ENCODE data around the gene PANK1. TPM values are rescaled to one million over a fixed set of nuclear protein-coding genes. Genes with fewer than 3 reads are reported as not detected.

The PANK1 gene
- total and polyA plus RNA-seq, 2 experiments from 2014 or later = 21.6 to 55.5 TPM

DNA sequence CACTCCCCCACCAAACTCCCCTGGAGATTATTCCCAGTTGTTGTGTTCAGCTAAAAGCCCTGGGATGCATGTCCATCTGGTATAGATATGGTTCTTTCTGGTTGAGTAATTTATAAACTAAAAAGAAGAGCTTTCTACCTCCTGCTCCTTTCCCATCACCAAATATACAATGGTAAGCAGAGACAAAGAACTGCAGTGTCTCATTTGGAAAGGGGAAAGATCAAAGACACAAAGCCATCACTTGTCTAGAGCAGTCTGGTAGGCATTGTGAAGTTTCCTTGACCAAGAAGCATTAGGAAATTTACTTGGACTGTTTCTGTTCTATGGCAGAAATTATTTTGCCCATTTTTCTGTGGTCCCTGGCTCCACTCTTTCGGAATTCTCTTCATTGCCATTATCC is 24.9 kb upstream of the PANK1 start:
- WGBS (ENCODE audit: low lambda C conversion rate, missing lambda C conversion rate) = 84% methylated on average over 1 of the region's 1 CpG
- Histone ChIP-seq H3K79me2 (no peaks in the 10 kb centered on the region), H3K27ac (no peak overlapping the region), H3K9me2 (replicated peaks; ENCODE audit: insufficient read depth) (no peaks in the 10 kb centered on the region), H3K4me1 (ENCODE audit: insufficient read depth) (peaks cover 8% of the 10 kb centered on the region), H3K4me3 (no peak overlapping the region), H3K4me2 (no peak overlapping the region), H3K36me3 (replicated peaks; ENCODE audit: insufficient read depth, low read depth) (no peaks in the 10 kb centered on the region), H3K9me3 (ENCODE audit: low read depth) (no peaks in the 10 kb centered on the region), H4K20me1 (ENCODE audit: insufficient read depth, poor library complexity, severe bottlenecking) (no peaks in the 10 kb centered on the region), H2AFZ (no peak overlapping the region), H3K27me3 (no peaks in the 10 kb centered on the region)
- TF ChIP-seq EZH2phosphoT487 (IDR thresholded peaks at IDR 0.05; ENCODE audit: low read depth, severe bottlenecking, unreplicated experiment) = no peak
- no peak for TF ChIP-seq EZH2 (IDR thresholded peaks at IDR 0.05; ENCODE audit: borderline replicate concordance)
- TF ChIP-seq, protein P1, sequence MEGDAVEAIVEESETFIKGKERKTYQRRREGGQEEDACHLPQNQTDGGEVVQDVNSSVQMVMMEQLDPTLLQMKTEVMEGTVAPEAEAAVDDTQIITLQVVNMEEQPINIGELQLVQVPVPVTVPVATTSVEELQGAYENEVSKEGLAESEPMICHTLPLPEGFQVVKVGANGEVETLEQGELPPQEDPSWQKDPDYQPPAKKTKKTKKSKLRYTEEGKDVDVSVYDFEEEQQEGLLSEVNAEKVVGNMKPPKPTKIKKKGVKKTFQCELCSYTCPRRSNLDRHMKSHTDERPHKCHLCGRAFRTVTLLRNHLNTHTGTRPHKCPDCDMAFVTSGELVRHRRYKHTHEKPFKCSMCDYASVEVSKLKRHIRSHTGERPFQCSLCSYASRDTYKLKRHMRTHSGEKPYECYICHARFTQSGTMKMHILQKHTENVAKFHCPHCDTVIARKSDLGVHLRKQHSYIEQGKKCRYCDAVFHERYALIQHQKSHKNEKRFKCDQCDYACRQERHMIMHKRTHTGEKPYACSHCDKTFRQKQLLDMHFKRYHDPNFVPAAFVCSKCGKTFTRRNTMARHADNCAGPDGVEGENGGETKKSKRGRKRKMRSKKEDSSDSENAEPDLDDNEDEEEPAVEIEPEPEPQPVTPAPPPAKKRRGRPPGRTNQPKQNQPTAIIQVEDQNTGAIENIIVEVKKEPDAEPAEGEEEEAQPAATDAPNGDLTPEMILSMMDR (IDR thresholded peaks at IDR 0.05; ENCODE audit: poor library complexity) = no peak
- no peak for DNase-seq (ENCODE audit: low spot score)

DNA sequence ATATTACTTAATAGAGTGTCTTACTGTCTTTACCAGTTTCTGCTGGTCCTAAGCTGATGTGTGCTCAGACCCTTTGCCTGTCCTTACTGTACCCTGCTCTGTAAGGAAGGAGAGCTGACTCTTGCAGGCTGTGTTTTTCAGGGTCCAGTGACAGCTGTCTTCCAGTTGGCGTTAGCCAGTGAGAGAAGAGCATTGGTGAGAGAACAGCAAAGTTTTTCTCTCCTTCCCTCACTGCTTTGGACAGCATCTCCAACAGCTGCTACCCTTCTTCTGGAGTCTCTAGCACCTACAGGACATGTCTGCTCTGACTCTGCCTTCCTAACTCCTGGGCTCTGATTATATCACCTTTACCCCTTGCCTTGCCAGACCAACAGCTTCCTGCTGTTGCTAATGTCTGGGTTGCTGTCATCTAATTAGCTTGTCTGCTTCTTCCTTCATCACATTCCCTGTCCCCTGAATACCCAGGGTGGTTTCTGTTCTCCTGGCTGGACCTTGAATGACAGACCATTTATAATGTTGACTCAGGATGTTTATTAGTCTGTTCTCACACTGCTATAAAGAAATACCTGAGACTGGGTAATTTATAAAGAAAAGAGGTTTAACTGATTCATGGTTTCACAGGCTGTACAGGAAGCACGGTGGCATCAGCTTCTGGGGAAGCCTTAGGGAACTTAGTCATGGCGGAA is 23.5 kb upstream of the PANK1 start:
- no peaks in the 10 kb centered on the region for H4K20me1 ChIP-seq (ENCODE audit: insufficient read depth, poor library complexity, severe bottlenecking)
- peaks cover 8% of the 10 kb centered on the region for H3K4me1 ChIP-seq (ENCODE audit: insufficient read depth)
- H3K9me3 ChIP-seq (ENCODE audit: low read depth) = no peaks in the 10 kb centered on the region
- H3K9me2 ChIP-seq (replicated peaks; ENCODE audit: insufficient read depth) = no peaks in the 10 kb centered on the region
- WGBS (ENCODE audit: low lambda C conversion rate, missing lambda C conversion rate) = 80% methylated on average over 3 of the region's 3 CpGs
- peak; percentile 60 for DNase-seq (ENCODE audit: low spot score)
- no peaks in the 10 kb centered on the region for H3K36me3 ChIP-seq (replicated peaks; ENCODE audit: insufficient read depth, low read depth)
- H3K27ac ChIP-seq = peak overlapping the region; percentile 88
- no peak for TF ChIP-seq EZH2phosphoT487 (IDR thresholded peaks at IDR 0.05; ENCODE audit: low read depth, severe bottlenecking, unreplicated experiment)
- TF ChIP-seq EZH2 (IDR thresholded peaks at IDR 0.05; ENCODE audit: borderline replicate concordance) = no peak
- TF ChIP-seq, protein P1 (IDR thresholded peaks at IDR 0.05; ENCODE audit: poor library complexity) = no peak
- no peak overlapping the region for H3K4me3 ChIP-seq
- peak overlapping the region; percentile 17 for H3K4me2 ChIP-seq
- H3K79me2 ChIP-seq = no peaks in the 10 kb centered on the region
- no peaks in the 10 kb centered on the region for H3K27me3 ChIP-seq
- no peak overlapping the region for H2AFZ ChIP-seq

DNA sequence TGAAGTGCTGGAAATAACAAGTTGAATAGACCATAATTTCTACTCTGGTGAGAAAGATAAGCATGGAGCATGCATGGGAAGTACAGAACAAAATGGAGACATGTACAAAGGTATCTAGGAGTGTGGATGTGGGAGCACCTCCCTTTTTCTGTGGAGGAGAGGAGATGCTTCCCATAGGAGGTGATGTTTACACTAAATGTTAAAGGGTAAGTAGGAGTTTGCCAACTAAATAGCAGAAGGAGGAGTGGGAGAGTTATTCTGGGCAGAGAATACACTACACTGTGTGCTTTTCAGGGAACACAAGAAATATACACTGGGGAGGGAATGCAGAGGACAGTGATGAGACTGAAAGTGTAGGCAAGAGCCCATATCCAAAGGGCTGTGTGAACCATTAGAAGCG is 21.1 kb upstream of the PANK1 start:
- Histone ChIP-seq H3K9me2 (replicated peaks; ENCODE audit: insufficient read depth) (no peaks in the 10 kb centered on the region), H3K36me3 (replicated peaks; ENCODE audit: insufficient read depth, low read depth) (no peaks in the 10 kb centered on the region), H2AFZ (no peak overlapping the region), H3K9me3 (ENCODE audit: low read depth) (no peaks in the 10 kb centered on the region), H3K27ac (no peak overlapping the region), H4K20me1 (ENCODE audit: insufficient read depth, poor library complexity, severe bottlenecking) (no peaks in the 10 kb centered on the region), H3K79me2 (no peaks in the 10 kb centered on the region), H3K4me1 (ENCODE audit: insufficient read depth) (peaks cover 8% of the 10 kb centered on the region), H3K27me3 (no peaks in the 10 kb centered on the region), H3K4me3 (no peak overlapping the region), H3K4me2 (no peak overlapping the region)
- DNase-seq (ENCODE audit: low spot score) = no peak
- WGBS (ENCODE audit: low lambda C conversion rate, missing lambda C conversion rate) = 93% methylated on average over 1 of the region's 1 CpG
- TF ChIP-seq EZH2 (IDR thresholded peaks at IDR 0.05; ENCODE audit: borderline replicate concordance) = no peak
- TF ChIP-seq, protein P1 (IDR thresholded peaks at IDR 0.05; ENCODE audit: poor library complexity) = no peak
- TF ChIP-seq EZH2phosphoT487 (IDR thresholded peaks at IDR 0.05; ENCODE audit: low read depth, severe bottlenecking, unreplicated experiment) = no peak
